NCI-H187 (cell line): ENCODE data around the gene HSPBP1.

ENCODE experiments used
- DNase-seq, 2 experiments: peaks; one replicate each; lab custom pipeline; 2025; lab: John Stamatoyannopoulos, UW

Gene HSPBP1

DNA sequence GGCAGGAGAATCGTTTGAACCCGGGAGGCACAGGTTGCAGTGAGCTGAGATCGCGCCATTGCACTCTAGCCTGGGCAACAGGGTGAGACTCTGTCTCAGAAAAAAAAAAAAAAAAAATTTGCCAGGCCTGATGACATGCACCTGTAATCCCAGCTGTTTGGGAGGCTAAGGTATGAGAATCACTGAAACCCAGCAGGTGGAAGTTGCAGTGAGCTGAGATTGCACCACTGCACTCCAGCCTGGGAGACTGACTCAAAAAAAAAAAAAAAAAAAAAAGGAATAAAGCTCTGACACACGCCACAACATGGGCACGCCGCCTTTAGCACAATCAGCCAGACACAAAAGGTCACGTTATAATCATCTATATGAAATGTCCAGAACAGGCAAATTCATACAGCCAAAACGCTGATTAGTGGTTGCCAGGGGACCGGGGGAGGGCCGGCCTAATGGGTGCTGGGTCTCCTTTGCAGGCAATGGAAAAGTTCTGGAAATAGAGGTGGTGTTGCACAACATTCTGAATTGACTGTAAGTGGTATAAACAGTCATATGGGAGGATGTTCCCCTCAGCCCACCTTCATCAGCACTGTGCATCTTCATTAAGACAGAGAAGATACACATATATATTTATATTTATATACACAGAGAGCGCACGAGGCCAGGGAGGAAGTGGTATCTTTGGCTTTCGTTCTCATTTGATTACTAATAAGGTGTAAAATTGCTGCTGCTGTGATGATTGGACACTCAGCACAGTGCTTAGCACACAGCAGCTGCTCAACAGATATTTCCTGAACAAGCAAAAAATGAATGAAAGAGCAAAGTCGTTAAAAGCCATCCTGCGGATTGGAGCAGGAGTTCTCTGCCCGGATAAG, 3.8 kb downstream of the HSPBP1 start:
- DNase-seq, result no peak

- DNase-seq, result no peak
These were observed 5.8 kb downstream of the HSPBP1 start for GRCh38 chr19:55273978-55274707.

DNA sequence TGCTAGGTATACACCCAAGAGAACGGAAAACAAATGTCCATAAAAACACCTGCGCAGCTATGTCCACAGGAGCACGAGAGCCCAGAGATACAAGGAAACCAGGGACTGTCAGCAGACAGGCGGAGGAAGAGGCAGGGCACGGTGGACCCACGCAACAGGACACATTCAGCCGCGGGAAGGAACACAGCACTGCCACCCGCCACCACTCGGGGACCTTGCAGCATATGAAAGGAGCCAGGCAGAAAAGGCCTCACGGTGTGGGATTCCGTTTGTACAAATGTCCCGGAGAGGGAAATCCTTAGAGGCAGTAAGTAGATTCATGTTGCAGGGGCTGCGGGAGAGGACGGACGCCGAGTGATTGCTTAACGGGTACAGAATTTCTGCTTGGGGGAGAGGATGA, 7.8 kb downstream of the HSPBP1 start:
- no peak for DNase-seq

GRCh38 chr19:55270172-55270942, 9.6 kb downstream of the HSPBP1 start:
- no peak for DNase-seq

- DNase-seq, result no peak
These were observed 10.6 kb downstream of the HSPBP1 start for GRCh38 chr19:55269299-55269698.

DNA sequence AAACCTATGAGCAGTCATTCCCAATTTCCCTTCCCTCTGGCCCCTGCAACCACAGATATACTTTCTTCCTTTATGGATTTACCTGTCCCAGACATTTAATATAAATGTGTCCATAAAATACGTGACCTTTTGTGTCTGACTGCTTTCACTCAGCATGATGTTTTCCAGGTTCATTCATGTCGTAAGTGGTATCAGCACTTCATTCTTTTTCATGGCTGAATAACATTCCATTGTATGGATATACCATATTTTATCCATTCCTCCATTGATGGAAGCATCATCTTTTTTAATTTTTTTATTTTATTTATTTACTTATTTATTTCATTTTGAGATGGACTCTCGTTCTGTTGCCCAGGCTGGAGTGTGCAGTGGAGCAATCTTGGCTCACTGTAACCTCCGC, 13.1 kb downstream of the HSPBP1 start:
- no peak for DNase-seq

GRCh38 chr19:55266404-55266803, 13.5 kb downstream of the HSPBP1 start:
- DNase-seq, result no peak

DNA sequence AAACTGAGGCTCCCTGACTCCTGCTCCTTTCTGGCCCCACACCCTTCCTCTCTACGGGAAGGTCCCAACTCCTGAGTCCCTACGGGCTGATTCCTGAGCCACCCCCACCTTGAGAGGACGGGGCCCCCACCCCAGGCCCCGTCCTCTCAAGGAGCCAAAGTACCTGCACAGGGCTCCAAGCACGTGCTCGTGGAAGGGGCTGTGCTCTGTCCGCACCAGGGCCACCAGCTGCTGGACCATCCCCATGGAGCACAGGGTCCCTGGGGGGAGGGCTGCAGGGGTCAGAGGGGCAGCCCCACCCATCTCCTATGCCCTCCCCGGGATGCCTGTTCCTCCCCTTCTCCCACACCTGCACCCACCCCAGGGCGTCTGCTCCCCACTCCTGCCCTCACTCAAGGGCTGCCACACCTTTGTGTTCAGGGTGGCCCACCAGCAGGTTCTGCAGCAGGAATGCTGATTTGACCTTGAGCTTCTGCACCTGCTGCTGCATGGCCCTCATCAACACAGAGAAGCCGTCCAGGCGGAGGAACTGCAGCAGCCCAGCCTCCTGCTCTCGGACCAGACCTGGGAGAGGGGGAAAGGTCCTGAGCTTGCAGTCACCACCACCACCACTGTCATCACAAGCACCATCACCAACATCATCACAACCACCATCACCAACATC, 14.1 kb downstream of the HSPBP1 start:
- no peak for DNase-seq

- DNase-seq, result no peak
These were observed 14.7 kb downstream of the HSPBP1 start for GRCh38 chr19:55265173-55265572.

GRCh38 chr19:55264531-55264930, 15.4 kb downstream of the HSPBP1 start:
- no peak for DNase-seq

GRCh38 chr19:55262359-55262758, 17.6 kb downstream of the HSPBP1 start:
- DNase-seq, result no peak

DNA sequence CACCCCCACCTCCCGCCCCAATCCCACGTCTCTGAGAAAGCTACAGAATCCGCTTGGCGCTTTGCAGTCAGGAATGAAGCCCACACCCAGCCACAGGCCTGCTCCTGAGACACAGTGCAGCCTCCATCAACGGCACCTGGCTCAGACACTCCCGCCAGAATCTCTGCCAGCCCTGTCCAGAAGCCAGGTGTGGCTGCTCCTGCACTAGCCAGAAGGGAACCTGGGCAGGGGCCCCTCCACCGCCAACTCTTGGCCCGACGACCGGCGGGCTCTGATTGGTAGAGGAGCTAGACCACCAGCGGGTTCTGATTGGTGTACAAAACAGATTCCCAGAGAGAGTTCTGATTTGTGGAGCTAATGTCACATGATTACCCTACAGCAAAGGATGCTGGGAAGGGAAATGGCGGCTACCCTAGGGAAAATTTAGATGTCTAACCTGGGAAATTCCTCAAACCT, 18.2 kb downstream of the HSPBP1 start:
- no peak for DNase-seq

DNA sequence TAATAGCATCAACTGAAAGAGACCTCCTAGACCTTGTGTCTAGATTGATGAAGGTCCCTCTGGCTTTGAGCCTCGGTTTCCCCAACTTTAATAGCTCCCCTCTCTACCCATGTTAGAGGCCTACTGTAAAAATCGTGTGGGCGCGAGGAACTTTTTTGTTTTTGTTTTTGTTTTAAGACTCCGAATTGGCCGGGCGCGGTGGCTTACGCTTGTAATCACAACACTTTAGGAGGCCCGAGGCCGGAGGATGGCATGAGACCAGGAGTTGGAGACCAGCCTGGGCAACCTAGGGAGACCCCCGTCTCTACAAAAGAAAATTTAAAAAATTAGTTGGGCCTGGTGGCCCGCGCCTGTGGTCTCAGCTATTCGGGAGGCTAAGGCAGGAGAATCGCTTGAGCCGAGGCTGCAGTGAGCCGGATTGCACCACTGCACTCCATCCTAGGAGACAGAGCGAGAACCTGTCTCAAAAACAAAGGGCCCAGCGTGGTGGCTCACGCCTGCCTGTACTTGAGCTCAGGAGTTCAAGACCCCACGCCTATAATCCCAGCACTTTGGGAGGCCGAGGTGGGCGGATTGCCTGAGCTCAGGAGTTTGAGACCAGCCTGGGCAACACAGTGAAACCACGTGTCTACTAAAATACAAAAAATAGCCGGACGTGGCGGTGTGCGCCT, 20.2 kb downstream of the HSPBP1 start:
- DNase-seq, result no peak

- peak; percentile 98 for DNase-seq
These were observed 20.9 kb downstream of the HSPBP1 start, which contains the start of gene PPP6R1 for GRCh38 chr19:55258828-55259539. Gene PPP6R1 (minus strand): TSS chr19:55259017. CDS start chr19:55247103, 11,914 bp downstream.

DNA sequence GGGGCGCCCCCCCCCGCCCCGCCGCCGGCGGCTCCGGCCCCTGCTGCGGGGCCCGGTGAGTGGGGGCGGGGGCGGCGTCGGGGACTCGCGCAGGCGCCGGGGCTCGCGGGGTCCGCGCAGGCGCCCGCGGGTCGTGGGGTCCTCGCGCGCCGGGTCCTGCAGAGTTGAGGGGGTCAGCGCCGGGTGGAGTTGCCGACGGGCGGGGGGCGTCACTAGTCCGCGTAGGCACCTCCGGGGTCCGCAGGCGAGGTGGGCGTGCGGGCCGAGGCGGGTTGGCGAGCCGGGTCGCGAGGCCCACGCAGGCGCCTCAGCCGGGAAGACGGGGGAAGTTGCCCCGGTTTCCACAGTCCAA, 21.5 kb downstream of the HSPBP1 start:
- DNase-seq, result no peak

- DNase-seq, result no peak
These were observed 22.2 kb downstream of the HSPBP1 start for GRCh38 chr19:55257461-55258420.

- DNase-seq, result no peak
These were observed 23.1 kb downstream of the HSPBP1 start for GRCh38 chr19:55256562-55257460.
